SIG-M5 treated with dmso at 0.1 percent for 504 hours (cell line): Measurements from ENCODE around the gene NLRP1.

Source experiments
- DNase-seq: peaks from one replicate; lab custom pipeline; 2025; ENCODE audit not compliant: unreplicated experiment; lab: John Stamatoyannopoulos, UW

The NLRP1 gene

GRCh38 chr17:5558815-5559785 is 25.2 kb downstream of the NLRP1 start:
- DNase-seq: no peak

DNA sequence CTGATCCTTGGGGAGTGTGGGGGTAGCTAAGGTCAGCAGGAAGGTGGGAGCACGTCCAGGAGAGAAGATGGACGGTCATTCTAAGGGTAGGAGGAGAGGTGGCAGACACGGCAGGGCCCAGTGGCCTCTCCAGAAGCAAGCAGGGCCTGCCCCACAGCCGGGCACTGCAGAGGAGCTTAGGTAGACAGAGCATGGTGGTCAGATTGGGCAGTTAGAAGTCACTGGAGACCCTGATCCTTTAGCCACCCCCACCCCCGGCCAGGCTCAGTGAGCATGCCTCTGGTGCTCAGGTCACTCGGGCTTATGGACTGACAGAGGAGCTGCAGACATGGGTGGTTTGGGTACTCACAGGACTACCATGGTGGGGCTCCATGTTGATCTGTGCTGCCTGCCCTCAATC is 26.3 kb downstream of the NLRP1 start:
- DNase-seq: no peak

DNA sequence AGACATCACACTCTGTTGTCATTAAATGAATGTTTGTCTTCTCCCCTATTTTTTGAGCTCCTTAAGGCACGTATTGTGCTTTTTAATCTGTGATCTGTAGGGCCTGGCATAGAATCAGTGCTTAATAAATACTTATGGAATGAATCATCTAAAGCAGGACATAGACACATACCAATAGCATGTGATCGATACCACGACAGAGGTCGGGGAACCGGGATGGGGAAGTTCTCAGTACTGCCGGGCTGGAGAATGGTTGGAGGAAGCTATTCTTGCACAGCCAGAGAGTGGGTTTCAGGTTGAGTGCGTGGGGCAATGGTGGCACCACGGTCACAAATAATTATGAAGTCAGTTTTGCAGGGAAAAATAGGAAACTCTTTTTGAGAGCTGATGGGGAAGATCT is 26.8 kb downstream of the NLRP1 start:
- no peak for DNase-seq

- DNase-seq: no peak
These were observed 29.1 kb downstream of the NLRP1 start for GRCh38 chr17:5555254-5555653.

DNA sequence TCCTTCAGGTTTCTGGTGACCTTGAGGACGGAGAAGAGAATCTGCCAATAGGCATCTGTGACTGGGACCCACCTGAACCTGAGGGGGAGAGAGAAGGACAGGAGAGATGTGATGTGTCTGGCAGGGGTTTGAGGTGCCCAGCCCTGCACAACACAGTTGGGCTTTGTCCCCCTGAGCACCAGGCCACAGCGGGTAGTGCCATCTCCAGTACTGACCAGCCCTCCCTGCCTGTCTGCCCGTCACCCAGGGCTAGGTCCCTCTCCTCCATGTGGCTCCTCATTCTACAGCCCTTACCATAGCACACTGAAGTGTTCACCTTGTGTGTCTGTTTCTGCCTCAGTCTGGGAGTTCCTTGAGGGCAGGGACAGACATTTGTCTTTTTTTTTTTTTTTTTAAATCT is 30.8 kb downstream of the NLRP1 start:
- DNase-seq: no peak

- no peak for DNase-seq
These were observed 31.5 kb downstream of the NLRP1 start for GRCh38 chr17:5552841-5553240.

DNA sequence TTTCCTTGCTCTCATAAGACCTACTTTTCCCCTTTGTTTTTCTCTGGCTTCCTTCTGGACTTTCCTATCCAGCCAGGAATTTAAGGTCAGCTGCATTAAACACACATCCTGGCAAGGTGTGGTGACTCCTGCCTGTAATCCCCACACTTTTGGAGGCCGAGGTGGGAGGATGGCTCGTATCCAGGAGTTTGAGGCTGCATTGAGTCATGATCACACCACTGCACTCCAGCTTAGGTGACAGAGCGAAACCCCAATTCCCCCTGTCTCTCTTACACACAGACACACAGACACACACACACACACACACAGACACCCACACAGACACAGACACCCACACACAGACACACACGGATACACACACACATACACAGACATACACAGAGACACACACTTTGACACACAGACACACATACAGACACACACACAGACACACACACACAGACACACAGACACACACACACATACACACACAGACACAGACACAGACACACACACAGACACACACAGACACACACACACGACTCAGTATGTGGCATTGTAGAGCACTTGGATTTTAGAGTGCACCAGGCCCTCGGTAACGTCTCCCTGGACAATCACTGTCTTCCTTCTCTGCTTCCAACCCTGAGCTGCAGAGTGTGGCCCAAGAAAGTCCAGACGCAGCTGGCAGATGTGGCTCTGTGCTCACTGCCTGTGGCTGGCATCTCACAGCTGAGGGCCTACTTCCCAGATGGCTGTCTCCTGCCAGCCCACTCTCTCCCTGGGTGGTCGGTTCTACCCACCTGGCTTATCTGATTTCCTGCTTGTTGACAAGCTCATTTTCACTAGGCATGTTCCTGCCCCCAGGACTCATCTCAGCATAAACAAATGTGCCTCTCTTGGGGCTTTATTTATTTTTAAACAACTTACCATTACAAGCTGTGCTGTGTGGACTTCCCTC is 39.0 kb downstream of the NLRP1 start:
- DNase-seq: no peak

GRCh38 chr17:5544115-5544514 is 40.2 kb downstream of the NLRP1 start:
- no peak for DNase-seq

DNA sequence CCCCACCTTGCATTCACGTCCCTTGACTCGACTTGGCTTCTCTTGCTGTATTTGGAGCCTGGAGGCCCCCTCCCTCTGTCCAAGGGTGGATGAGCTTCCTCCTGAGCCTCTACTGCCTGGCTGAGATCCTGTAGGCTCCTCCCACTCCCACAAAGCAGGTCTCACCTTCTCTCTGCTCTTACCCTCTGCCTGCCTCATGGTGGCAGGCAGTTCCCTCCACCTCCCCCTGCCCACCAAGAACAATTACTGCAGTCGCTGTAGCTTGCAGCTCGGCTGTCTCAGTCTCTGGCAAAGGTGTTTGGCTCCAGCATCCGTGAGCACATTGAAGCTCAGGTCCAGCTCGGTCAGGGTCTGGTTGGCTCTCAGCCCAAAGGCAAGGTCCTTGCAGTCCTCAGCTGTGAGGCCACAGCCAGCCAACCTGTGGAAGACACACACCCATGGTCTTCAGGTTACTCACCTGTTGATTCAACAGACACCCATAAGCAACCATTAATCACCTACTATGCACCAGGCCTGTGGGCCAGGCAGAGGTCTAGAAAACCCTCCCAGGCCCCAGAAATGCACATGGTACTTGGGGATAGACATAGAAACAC is 42.6 kb downstream of the NLRP1 start:
- DNase-seq: no peak

GRCh38 chr17:5540321-5540720 is 44.0 kb downstream of the NLRP1 start:
- DNase-seq: no peak

DNA sequence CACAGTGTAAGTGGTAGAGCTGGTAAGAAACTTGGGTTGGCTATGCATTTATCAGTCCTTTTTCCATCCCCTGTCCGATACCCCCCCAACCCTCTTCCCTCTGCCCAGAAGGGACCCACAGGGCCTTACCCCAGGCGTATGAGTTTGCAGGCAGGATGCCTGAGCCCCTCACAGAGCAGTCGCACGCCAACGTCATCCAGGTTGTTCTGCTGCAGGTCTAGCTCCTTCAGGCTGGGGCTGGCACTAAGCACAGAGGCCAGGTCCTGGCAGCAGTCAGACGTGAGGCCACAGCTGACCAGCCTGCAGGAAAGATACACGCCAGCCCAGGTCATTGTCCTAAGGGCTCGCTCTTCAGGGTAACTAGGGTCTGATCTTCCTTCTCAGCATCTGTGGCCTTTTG is 45.0 kb downstream of the NLRP1 start:
- no peak for DNase-seq

GRCh38 chr17:5536866-5537650 is 47.3 kb downstream of the NLRP1 start:
- DNase-seq: no peak

- DNase-seq: no peak
These were observed 48.9 kb downstream of the NLRP1 start for GRCh38 chr17:5535436-5535835.

GRCh38 chr17:5533486-5534315 is 50.6 kb downstream of the NLRP1 start:
- DNase-seq: no peak

- no peak for DNase-seq
These were observed 51.7 kb downstream of the NLRP1 start for GRCh38 chr17:5532581-5532980.

DNA sequence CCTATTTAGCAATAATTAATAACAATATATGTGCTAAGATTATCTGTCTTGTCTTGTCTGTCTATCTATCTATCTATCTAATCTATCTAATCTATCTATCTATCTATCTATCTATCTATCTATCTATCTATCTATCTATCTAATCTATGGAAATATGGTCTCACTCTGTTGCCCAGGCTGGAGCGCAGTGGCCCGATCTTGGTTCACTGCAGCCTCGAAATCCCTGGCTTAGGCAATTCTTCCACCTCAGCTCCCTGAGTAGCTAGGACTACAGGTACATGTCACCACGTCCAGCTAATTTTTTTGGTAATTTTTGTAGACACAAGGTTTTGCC is 53.3 kb downstream of the NLRP1 start:
- DNase-seq: no peak

DNA sequence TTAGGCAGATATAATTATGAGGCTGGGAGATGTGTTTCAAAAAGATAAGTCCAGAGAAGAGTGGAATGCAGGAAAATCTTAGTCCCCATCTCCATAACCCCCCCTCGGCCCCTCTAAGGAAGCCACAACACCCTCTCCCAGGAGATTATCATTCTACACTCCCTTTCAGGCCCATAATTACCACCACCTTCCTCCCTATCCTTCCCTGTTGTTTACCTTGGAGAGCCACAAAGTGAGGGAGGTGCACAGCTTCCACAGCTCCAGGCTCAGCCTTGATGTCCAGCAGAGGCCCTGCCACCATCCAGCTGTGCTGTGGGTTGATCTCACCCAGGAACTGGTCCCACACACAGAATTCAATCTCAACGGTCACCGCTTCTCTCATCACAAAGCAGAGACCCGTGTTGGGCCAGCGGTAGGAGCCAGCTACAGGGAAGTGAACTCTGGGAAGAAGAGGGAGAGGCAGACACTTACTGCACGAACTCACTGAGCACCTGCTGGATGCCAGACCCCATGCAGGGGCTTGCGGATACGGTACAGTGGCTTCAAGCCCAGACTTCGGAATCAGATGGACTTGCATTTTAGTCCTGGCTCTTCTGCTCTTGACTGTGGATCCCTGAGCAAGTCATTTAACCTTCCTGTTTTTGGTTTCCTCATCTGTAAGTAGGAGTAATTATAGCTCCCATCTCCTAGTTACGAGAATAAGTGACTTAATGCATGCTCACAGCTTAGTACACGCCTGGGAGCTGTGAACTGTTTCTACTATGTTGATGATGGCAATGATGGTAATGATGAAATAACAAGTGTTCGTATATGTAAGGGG is 53.8 kb downstream of the NLRP1 start:
- peak; percentile 31 for DNase-seq

- no peak for DNase-seq
These were observed 56.6 kb downstream of the NLRP1 start for GRCh38 chr17:5527601-5528250.
